K562 (cell line): ENCODE results near the gene BORCS8.

Source experiments
- CAMTA2 ChIP-seq: fragments of 250-450 bp; sonication (Bioruptor Pico); conservative IDR thresholded peaks from 2 replicates; pipeline ENCODE4 v1.5.1; 2022
- CTCF ChIP-seq, 3 experiments: IDR thresholded peaks in 2 of 3; conservative IDR thresholded peaks in 1 of 3; 2 replicates each; pipeline ENCODE4 v1.5.1; 2011 to 2012; ENCODE audit warnings: low read length in 3 of 3, mild to moderate bottlenecking in 3 of 3, control low read depth in 2 of 3, improper control_type of control experiment in 1 of 3, inconsistent platforms in 1 of 3, low read depth in 1 of 3, mixed read lengths in 1 of 3, moderate library complexity in 1 of 3; ENCODE audit not compliant: insufficient read depth in 2 of 3
- FOS ChIP-seq: IDR thresholded peaks from 3 replicates; pipeline ENCODE4 v1.6.1; 2011; ENCODE audit not compliant: insufficient read length; ENCODE audit errors: extremely low read depth
- GABPA ChIP-seq: fragments of 200-800 bp; sonication (Bioruptor generic); conservative IDR thresholded peaks from 2 replicates; pipeline ENCODE4 v1.6.1; 2016; ENCODE audit warnings: low read depth, missing genetic modification characterization, missing compliant biosample characterization
- JUNB ChIP-seq: fragments of 450-650 bp; formaldehyde crosslinking; conservative IDR thresholded peaks from 2 replicates; pipeline ENCODE4 v1.4.0; 2020; ENCODE audit warnings: mild to moderate bottlenecking
- KDM4B ChIP-seq, 2 experiments: fragments of 450-650 bp in 1 of 2; sonication (generic) in 1 of 2; IDR thresholded peaks; 2 replicates each; pipeline ENCODE4 v1.6.1; 2016 to 2017; ENCODE audit warnings: borderline replicate concordance in 2 of 2, antibody characterized with exemption in 1 of 2, low read depth in 1 of 2, mild to moderate bottlenecking in 1 of 2
- LEF1 ChIP-seq: fragments of 450-650 bp; IDR thresholded peaks from 2 replicates; pipeline ENCODE4 v1.6.1; 2016; ENCODE audit warnings: mild to moderate bottlenecking
- MAFK ChIP-seq: IDR thresholded peaks from 2 replicates; pipeline ENCODE4 v1.6.1; 2011; ENCODE audit warnings: low read length, improper control_type of control experiment
- POLR2AphosphoS2 ChIP-seq: IDR thresholded peaks from 2 replicates; pipeline ENCODE4 v1.6.1; 2012; ENCODE audit warnings: low read length, improper control_type of control experiment
- SRF ChIP-seq, 2 experiments: fragments of 250-450, 450-650 bp in 1 of 2; sonication (Bioruptor Pico) in 1 of 2; sonication (generic) in 1 of 2; formaldehyde crosslinking; IDR thresholded peaks; 2 replicates each; pipeline versions ENCODE4 v1.5.0 to v1.5.1; 2020 to 2022; ENCODE audit warnings: mild to moderate bottlenecking in 1 of 2, missing genetic modification reagents in 1 of 2
- UBTF ChIP-seq, 2 experiments: IDR thresholded peaks; 2 replicates each; pipeline ENCODE4 v1.6.1; 2012; ENCODE audit warnings: improper control_type of control experiment in 2 of 2, low read depth in 2 of 2, low read length in 2 of 2, borderline replicate concordance in 1 of 2
- WHSC1 ChIP-seq: IDR thresholded peaks from one replicate; pipeline ENCODE4 v1.6.1; 2012; ENCODE audit warnings: low read length, control low read depth, inconsistent platforms
- YY1 ChIP-seq, 3 experiments: IDR thresholded peaks; 2 replicates each; pipeline ENCODE4 v1.6.1; 2011; ENCODE audit warnings: low read length in 2 of 3, mild to moderate bottlenecking in 2 of 3, moderate library complexity in 2 of 3, borderline replicate concordance in 1 of 3, control low read depth in 1 of 3, low read depth in 1 of 3; ENCODE audit not compliant: insufficient read depth in 3 of 3, insufficient replicate concordance in 2 of 3, control insufficient read depth in 1 of 3, insufficient read length in 1 of 3; ENCODE audit errors: extremely low read depth in 1 of 3
- TF ChIP-seq, protein P1 (sequence below): fragments of 450-650 bp; formaldehyde crosslinking; IDR thresholded peaks from 2 replicates; pipeline ENCODE4 v1.4.0; 2020; ENCODE audit warnings: mild to moderate bottlenecking, moderate library complexity

GRCh38 chr19:19170873-19171672 is 20.9 kb downstream of the BORCS8 start:
- TF ChIP-seq UBTF (IDR thresholded peaks at IDR 0.05; ENCODE audit: borderline replicate concordance in 1 of 2, low read depth in 2 of 2, low read length in 2 of 2) (no peak), WHSC1 (no peak), CTCF (IDR thresholded peaks at IDR 0.05 in 2 of 3, conservative IDR thresholded peaks at IDR 0.05 in 1 of 3; ENCODE audit: insufficient read depth in 2 of 3, low read depth in 1 of 3, low read length in 3 of 3) (no peak), CAMTA2 (no peak), JUNB (CRISPR knock-in tag) (no peak), YY1 (IDR thresholded peaks at IDR 0.05; ENCODE audit: borderline replicate concordance in 1 of 3, control insufficient read depth in 1 of 3, extremely low read depth in 1 of 3, insufficient read depth in 3 of 3, insufficient read length in 1 of 3, insufficient replicate concordance in 2 of 3, low read depth in 1 of 3, low read length in 2 of 3) (no peak), FOS (no peak), KDM4B (IDR thresholded peaks at IDR 0.05; ENCODE audit: borderline replicate concordance in 2 of 2, low read depth in 1 of 2) (no peak), LEF1 (no peak), SRF (CRISPR knock-in tag; IDR thresholded peaks at IDR 0.05) (no peak), MAFK (no peak), GABPA (tag) (no peak), POLR2AphosphoS2 (no peak)
- TF ChIP-seq, protein P1, sequence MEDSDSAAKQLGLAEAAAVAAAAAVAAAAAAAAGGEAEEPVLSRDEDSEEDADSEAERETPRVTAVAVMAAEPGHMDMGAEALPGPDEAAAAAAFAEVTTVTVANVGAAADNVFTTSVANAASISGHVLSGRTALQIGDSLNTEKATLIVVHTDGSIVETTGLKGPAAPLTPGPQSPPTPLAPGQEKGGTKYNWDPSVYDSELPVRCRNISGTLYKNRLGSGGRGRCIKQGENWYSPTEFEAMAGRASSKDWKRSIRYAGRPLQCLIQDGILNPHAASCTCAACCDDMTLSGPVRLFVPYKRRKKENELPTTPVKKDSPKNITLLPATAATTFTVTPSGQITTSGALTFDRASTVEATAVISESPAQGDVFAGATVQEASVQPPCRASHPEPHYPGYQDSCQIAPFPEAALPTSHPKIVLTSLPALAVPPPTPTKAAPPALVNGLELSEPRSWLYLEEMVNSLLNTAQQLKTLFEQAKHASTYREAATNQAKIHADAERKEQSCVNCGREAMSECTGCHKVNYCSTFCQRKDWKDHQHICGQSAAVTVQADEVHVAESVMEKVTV (CRISPR knock-in tag) = no peak
